ENCODE data around the gene PRKG1.

GRCh38 chr10:51689536-51689935, 615.2 kb downstream of the PRKG1 start:
- no peak for TF ChIP-seq CTCF (optimal IDR thresholded peaks at IDR 0.05 in 1 of 3, IDR thresholded peaks at IDR 0.05 in 1 of 3, conservative IDR thresholded peaks at IDR 0.05 in 1 of 3; ENCODE audit: extremely low read depth in 1 of 3, insufficient read depth in 2 of 3, low read length in 3 of 3)
- no peak for TF ChIP-seq EZH2 (IDR thresholded peaks at IDR 0.05; ENCODE audit: low read length)

Data from keratinocyte (primary cell).